ENCODE measurements around the gene TRIO.

- no peak for TF ChIP-seq EZH2 (IDR thresholded peaks at IDR 0.05; ENCODE audit: low read depth, low read length, severe bottlenecking)
- no peak for TF ChIP-seq CHD2 (IDR thresholded peaks at IDR 0.05; ENCODE audit: low read length)
- TF ChIP-seq CTCF (IDR thresholded peaks at IDR 0.05; ENCODE audit: control extremely low read depth in 1 of 3, insufficient read depth in 1 of 3, low read depth in 1 of 3, low read length in 3 of 3): no peak
- TF ChIP-seq SUZ12 (IDR thresholded peaks at IDR 0.05; ENCODE audit: low read length): no peak
- TF ChIP-seq JUND (IDR thresholded peaks at IDR 0.05; ENCODE audit: low read length): no peak
- TF ChIP-seq E2F6 (IDR thresholded peaks at IDR 0.05): no peak
- no peak for TF ChIP-seq TAF1 (IDR thresholded peaks at IDR 0.05; ENCODE audit: low read depth, low read length)
- TF ChIP-seq CREB1 (IDR thresholded peaks at IDR 0.05): no peak
- TF ChIP-seq TEAD4 (IDR thresholded peaks at IDR 0.05; ENCODE audit: low read depth, low read length): no peak
- TF ChIP-seq CBX5 (IDR thresholded peaks at IDR 0.05; ENCODE audit: low read depth, low read length): no peak
- no peak for TF ChIP-seq SP2 (IDR thresholded peaks at IDR 0.05; ENCODE audit: low read length)
- no peak for TF ChIP-seq TAF7 (optimal IDR thresholded peaks at IDR 0.05; ENCODE audit: borderline replicate concordance, low read depth, low read length)
- no peak for TF ChIP-seq SIN3A (conservative IDR thresholded peaks at IDR 0.05 in 1 of 2, IDR thresholded peaks at IDR 0.05 in 1 of 2; ENCODE audit: low read depth in 1 of 2, low read length in 2 of 2)
- TF ChIP-seq SP1 (IDR thresholded peaks at IDR 0.05; ENCODE audit: low read depth, low read length): no peak
These were observed 348.1 kb downstream of the TRIO start for GRCh38 chr5:14491015-14491915.
